ENCODE measurements around the gene CAMK2B.
"Not testable (repeated sequence)": the region's sequence is repeated elsewhere in the genome, so short reads cannot be mapped to it uniquely, and the experiment has no call there.

The CAMK2B gene

DNA sequence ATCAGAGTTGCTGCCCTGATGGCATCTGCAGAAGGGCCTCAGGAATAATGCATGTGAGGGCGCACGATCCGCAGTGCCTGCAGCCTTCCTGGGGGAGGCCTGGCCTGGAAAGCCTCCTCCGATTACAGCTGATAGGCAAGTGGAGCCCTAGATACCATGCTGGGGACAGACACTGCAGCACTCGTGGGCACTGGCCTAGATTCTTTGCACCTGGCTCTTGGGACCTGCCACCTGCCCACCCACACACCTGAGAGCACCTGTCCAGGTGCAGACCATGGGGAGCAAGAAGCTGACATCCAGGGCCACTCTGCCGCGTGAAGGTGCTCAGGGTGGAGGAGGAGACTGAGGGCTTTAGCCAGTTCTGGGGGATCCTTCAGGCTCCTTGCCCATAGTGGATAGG is 109.9 kb downstream of the CAMK2B start:
- DNase-seq (ENCODE audit: low spot score) = no peak

- DNase-seq (ENCODE audit: low spot score) = no peak
These were observed 111.5 kb downstream of the CAMK2B start for GRCh38 chr7:44213877-44214388.

DNA sequence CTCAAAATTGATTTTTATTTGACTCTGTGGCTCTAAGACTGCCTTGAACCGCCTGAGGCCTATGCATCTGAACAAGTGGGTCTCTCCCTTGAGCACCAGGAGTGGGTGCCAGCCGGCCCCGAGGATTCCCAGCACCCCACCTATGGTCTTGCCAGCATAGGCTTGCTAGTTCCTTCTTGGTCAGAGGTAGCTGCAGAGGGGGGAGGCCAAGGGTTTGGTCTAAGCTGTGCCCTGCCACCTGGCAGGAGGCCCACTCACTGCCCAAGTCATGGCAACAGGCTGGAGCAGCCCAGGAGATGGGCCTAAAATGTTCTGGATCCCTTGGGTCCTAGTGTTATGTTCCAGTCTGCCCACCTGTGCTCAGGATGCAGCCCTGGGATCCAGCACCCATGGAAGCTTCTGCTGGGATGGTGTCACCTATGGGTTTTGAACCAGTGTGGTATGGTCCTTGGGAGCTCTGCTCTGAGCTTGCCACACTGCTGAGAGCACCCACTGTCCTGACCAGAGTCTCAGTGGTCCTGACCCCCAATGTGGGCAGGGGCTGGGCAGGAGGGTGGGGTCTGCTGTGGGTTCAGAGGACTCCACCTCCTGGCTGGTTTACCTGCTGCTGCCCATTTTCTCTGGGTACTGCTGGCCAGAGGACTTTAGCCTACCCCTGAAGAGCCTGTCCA is 112.1 kb downstream of the CAMK2B start:
- no peak for DNase-seq (ENCODE audit: low spot score)

GRCh38 chr7:44212581-44213184 is 112.7 kb downstream of the CAMK2B start:
- DNase-seq (ENCODE audit: low spot score) = no peak

- no peak for DNase-seq (ENCODE audit: low spot score)
These were observed 113.4 kb downstream of the CAMK2B start for GRCh38 chr7:44212018-44212417.

DNA sequence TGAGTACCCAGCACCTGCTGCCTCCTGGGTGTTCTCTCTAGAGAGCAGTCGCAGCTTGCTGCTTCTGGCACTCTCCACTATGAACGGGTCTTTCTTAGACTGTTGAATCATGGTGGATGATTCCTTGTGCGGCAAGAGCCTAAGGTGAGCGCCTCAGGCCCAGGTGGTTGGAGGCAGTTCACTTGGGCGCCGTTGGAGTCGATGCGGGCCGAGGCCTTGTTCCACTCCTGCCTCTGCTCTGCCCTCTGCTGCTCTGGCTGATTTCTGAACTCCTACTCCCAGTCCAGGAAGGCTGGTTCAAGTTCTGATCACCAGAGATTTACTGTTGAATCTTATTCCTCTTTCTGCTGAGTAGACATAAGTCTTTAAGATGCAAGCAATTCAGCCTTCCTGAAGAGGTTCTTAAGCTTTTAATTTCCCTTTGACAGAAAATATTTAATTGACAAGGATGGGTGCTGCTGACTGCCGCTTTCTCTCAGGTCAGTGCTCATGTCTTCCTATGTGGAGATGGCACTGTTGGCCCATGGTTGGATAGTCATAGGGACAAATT is 114.2 kb downstream of the CAMK2B start:
- no peak for DNase-seq (ENCODE audit: low spot score)

- DNase-seq (ENCODE audit: low spot score) = no peak
These were observed 115.3 kb downstream of the CAMK2B start for GRCh38 chr7:44210107-44210506.

DNA sequence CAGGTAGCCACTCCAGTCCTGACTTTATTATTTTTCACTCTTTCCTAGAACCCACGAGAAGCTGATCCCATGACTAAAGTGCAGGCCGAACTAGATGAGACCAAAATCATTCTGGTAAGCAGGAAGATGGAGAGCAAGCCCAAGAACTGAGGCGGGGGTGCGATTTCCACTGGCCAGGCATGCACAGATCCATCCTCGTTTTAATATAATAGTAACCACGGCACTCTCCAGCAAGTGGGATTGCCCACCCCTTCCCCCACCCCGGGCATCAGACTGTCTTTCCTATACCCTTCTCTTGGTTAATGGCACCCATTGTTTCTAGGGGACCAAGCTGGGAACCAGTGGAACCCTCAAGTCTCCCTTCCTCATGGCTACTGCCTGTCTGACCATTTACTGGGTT is 117.3 kb downstream of the CAMK2B start:
- no peak for DNase-seq (ENCODE audit: low spot score)

DNA sequence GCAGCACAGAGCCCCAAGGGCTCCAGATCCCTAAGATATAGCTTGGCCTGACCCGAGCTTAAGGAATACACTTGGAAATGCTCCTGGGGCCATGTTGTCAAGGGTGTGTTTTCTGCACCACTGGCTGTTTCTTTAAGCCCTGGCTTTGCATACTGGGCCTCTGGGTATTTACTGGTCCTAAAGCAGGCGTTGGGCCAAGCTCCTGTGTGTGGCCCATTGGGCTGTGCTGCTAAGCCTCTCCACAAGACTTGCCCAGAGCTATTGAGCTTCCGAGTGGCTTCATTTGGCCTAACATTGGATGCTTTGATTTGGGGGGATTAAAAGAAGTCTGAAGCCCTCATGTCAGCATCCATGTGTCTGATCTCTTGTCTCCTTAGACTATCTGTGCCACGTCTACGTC is 119.4 kb downstream of the CAMK2B start:
- DNase-seq (ENCODE audit: low spot score) = no peak

DNA sequence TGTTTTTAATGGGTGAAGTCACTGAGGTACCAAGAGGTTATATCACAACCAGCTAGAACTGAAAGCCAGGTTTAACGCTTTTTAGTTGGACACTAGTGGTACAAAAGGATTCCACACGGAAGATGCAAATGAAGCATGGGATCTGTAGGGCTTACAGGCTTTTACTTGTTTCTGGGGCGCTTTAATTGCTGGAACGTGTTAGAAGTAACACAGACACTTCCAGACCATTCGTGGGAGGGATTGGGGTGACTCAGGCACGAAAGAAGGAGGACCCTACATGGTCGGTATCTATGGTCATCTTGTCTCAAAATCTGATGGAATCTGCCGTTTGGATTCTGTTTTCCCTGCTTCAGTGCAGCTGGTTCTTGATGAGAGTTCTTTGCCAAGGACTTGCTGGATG is 123.6 kb downstream of the CAMK2B start:
- DNase-seq (ENCODE audit: low spot score) = no peak

DNA sequence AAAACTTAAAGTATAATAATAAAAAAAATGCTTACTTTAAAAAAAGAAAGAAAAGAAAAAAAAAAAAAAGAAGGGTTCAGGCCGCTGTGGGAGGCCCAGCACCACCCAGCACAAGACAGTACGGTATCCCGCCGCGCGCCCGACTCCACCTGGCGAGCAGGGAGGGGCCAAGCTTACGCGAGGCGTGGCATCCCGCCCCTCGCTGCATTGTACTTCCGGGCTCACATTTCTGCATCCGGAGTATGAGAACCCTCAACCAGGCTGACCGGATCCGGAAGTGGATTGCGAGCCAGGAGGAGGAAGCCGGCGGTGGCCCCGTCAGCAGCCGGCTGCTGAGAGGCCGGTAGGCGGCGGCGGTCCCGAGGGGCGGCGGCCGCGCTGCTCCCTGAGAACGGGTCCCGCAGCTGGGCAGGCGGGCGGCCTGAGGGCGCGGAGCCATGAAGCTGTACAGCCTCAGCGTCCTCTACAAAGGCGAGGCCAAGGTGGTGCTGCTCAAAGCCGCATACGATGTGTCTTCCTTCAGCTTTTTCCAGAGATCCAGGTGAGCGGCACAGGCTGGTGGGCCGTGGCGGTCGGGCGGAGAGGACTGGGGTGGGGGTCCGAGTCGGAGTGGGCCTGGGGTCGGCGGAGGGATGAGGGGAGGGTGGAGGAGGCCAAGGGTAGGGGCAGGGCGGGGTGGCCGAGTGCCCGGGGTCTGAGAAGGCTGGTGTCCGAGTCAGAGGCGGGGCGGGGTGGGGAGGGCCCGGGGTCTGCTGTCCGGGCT is 124.5 kb downstream of the CAMK2B start, which contains the start of gene YKT6:
YKT6 (plus strand) TSS at position 280 of the 763 bp plus-strand sequence; CDS start at position 438, 158 bp downstream.
- peak; percentile 98 for DNase-seq (ENCODE audit: low spot score)

DNA sequence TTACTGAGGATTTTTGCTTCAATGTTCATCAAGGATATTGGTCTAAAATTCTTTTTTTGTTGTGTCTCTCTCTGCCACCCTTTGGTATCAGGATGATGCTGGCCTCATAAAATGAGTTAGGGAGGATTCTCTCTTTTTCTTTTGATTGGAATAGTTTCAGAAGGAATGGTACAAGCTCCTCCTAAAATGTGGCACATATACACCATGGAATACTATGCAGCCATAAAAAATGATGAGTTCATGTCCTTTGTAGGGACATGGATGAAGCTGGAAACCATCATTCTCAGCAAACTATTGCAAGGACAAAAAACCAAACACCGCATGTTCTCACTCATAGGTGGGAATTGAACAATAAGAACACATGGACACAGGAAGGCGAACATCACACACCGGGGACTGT is 125.2 kb downstream of the CAMK2B start:
- not testable (repeated sequence) for DNase-seq (ENCODE audit: low spot score)

DNA sequence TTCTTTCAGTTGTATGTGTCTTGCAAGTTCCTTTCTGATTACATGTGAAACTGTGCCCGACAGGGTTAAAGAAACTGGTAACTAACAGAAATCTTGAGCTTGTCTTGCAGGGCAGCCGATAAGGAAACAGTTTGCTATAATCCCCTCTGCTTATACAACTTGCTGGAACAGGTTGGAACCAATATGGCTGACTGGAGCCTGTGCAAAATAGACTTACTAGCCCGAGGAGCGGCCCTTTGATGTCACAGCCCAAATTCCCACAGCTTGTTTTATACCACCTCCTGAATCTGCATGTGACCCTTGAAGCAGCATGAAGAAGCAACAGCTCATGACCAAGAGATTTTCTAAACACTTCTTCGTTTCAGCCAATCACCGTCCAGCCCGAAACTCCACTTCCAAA is 127.9 kb downstream of the CAMK2B start:
- DNase-seq (ENCODE audit: low spot score) = no peak

GRCh38 chr7:44196450-44196872 is 128.9 kb downstream of the CAMK2B start:
- DNase-seq (ENCODE audit: low spot score) = no peak

GRCh38 chr7:44195889-44196288 is 129.5 kb downstream of the CAMK2B start:
- no peak for DNase-seq (ENCODE audit: low spot score)

DNA sequence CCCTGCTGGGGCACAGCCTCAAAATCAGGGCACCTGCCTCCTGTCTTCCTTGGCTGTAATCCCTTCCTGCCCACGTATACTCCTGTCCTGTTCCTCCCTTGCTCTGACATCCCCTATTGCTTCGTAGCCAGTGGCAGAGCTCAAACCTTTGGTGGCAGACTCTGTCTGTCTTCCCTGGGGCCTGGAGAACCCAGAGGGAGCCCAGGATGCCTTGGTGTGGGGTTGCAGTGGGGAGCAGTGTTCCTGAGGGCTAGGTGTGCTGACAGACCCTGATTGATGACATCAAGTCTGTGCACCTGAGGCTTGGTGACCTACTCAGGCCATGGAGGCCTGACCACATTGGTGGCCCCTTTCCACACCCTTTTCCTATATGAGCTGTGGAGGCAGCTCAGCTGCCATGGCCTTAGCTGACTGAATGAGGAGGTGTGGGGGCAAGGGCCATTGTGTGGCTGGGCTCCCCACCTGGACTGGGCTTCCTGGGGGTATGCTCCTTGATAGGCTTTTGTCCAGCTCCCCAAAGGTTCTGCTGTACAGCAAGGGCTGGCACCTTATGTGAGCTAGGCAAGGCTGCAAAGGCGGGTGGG is 130.7 kb downstream of the CAMK2B start:
- no peak for DNase-seq (ENCODE audit: low spot score)

DNA sequence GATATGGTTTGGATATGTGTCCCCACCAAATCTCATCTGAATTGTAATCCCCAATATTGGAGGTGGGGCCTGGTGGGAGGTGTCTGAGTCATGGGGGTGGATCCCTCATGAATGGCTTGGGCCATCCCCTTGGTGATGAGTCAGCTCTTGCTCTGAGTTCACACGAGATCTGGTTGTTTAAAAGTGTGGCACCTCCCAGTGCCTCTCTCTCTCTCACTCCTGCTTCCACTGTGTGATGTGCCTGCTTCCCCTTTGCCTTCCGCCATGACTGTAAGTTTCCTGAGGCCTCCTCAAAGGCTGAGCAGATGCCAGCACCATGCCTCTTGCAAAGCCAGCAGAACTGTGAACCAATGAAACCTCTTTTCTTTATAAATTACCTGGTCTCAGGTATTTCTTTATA is 131.3 kb downstream of the CAMK2B start:
- DNase-seq (ENCODE audit: low spot score) = no peak

- no peak for DNase-seq (ENCODE audit: low spot score)
These were observed 132.2 kb downstream of the CAMK2B start for GRCh38 chr7:44193011-44193802.

GRCh38 chr7:44191171-44191570 is 134.2 kb downstream of the CAMK2B start:
- DNase-seq (ENCODE audit: low spot score) = no peak

GRCh38 chr7:44189993-44190872 is 135.2 kb downstream of the CAMK2B start:
- no peak for DNase-seq (ENCODE audit: low spot score)
